Measurements from ENCODE around the gene TRIOBP. TPM values are rescaled to one million over a fixed set of nuclear protein-coding genes. Genes with fewer than 3 reads are reported as not detected.

Gene TRIOBP
- total and polyA plus RNA-seq, 2 of the 13 experiments (the other 11 are each of a cell fraction or from before 2014, with no cell fraction given): 6.1 to 15.4 TPM

DNA sequence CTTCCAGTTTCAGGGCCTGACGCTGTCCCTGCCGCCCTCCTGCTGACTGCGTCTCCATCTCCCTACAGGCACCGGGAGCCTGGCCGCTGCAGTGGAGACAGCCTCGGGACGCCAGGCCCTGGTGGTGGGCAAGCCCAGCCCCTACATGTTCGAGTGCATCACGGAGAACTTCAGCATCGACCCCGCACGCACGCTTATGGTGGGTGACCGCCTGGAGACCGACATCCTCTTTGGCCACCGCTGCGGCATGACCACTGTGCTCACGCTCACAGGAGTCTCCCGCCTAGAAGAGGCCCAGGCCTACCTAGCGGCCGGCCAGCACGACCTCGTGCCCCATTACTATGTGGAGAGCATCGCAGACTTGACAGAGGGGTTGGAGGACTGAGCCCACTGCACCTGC lies 31.4 kb upstream of the TRIOBP start:
- H3K79me2 ChIP-seq (ENCODE audit: insufficient read depth, low read length): peaks cover 44% of the 10 kb centered on the region
- intact Hi-C loops (cut with micrococcal nuclease; ENCODE audit: unreplicated experiment) (no loop called here), in situ Hi-C loops (cut with HindIII; ENCODE audit: extremely low pct_ligation_motif_present, low pct_unique_long_range_greater_than_20kb) (no loop called here)
- H2AFZ ChIP-seq (ENCODE audit: low read length): no peak overlapping the region
- 98% methylated on average over 20 of the region's 24 CpGs for WGBS (ENCODE audit: low lambda C conversion rate)
- H3K27me3 ChIP-seq (ENCODE audit: control insufficient read depth in 1 of 2, insufficient read depth in 2 of 2, low read length in 2 of 2): no peaks in the 10 kb centered on the region; a peak in 1 of 5 replicates
- ChIA-PET CTCF (ENCODE audit: low intra/inter-chr PET ratio, low total read pairs) (no interaction called here), POLR2A (interaction anchor here (1.4 to 11.2 kb wide), 3 partner anchors 16 to 28 kb away, joined by 3 to 242 read pairs (median 3); partner anchors contain the start of gene SH3BP1)
- H3K9me3 ChIP-seq (ENCODE audit: low read length): no peaks in the 10 kb centered on the region
- no peak overlapping the region for H3K4me3 ChIP-seq (replicated peaks in 1 of 3; ENCODE audit: insufficient read depth in 1 of 3, low read depth in 2 of 3, low read length in 3 of 3)
- ATAC-seq (no peak), FAIRE-seq (no peak), DNase-seq (ENCODE audit: low spot score) (no peak)
- H3K27ac ChIP-seq (ENCODE audit: extremely low read length, insufficient read depth, low read length): no peak overlapping the region
- H3K4me1 ChIP-seq (ENCODE audit: insufficient read depth, low read length): peaks cover 61% of the 10 kb centered on the region
- no peak overlapping the region for H3K9ac ChIP-seq (ENCODE audit: insufficient read depth, low read depth, low read length)
- no TSS peak for BruUV-seq (replicated peaks)
- peaks cover 49% of the 10 kb centered on the region for H4K20me1 ChIP-seq (ENCODE audit: insufficient read depth, low read length)
- H3K4me2 ChIP-seq (ENCODE audit: low read depth, low read length): no peak overlapping the region
- peaks cover 17 to 29% of the 10 kb centered on the region in 2 experiments for H3K36me3 ChIP-seq (replicated peaks in 1 of 2; ENCODE audit: control insufficient read depth in 1 of 2, insufficient read depth in 2 of 2, low read length in 2 of 2)
- TF ChIP-seq MATR3 (CRISPR knock-in tag; IDR thresholded peaks at IDR 0.05) (no peak), ZBTB1 (CRISPR knock-in tag; IDR thresholded peaks at IDR 0.05; ENCODE audit: borderline replicate concordance) (no peak), ZBTB38 (CRISPR knock-in tag; IDR thresholded peaks at IDR 0.05) (0 out of 2 replicates have a peak, but pooled peaks have one; percentile 23), AHR (CRISPR knock-in tag; IDR thresholded peaks at IDR 0.05) (no peak), AGO2 (optimal IDR thresholded peaks at IDR 0.05; ENCODE audit: low read depth, low read length) (peak; percentile 89), BCL6 (CRISPR knock-in tag; IDR thresholded peaks at IDR 0.05) (no peak), AKAP8 (CRISPR knock-in tag; IDR thresholded peaks at IDR 0.05) (0 out of 2 replicates have a peak, but pooled peaks have one; percentile 37), MZF1 (CRISPR knock-in tag; IDR thresholded peaks at IDR 0.05; ENCODE audit: borderline replicate concordance) (no peak), ZNF616 (CRISPR knock-in tag; IDR thresholded peaks at IDR 0.05; ENCODE audit: low read depth) (no peak), ZNF335 (CRISPR knock-in tag; IDR thresholded peaks at IDR 0.05) (no peak), ZNF251 (CRISPR knock-in tag; IDR thresholded peaks at IDR 0.05) (no peak), KDM5A (IDR thresholded peaks at IDR 0.05; ENCODE audit: borderline replicate concordance, low read length) (no peak), YEATS4 (CRISPR knock-in tag; IDR thresholded peaks at IDR 0.05; ENCODE audit: borderline replicate concordance) (no peak), ZNF333 (CRISPR knock-in tag; IDR thresholded peaks at IDR 0.05; ENCODE audit: borderline replicate concordance) (no peak), ZNF3 (CRISPR knock-in tag; IDR thresholded peaks at IDR 0.05) (no peak), PRMT3 (CRISPR knock-in tag; IDR thresholded peaks at IDR 0.05; ENCODE audit: borderline replicate concordance, low read depth) (no peak)
- TF ChIP-seq, protein P1, sequence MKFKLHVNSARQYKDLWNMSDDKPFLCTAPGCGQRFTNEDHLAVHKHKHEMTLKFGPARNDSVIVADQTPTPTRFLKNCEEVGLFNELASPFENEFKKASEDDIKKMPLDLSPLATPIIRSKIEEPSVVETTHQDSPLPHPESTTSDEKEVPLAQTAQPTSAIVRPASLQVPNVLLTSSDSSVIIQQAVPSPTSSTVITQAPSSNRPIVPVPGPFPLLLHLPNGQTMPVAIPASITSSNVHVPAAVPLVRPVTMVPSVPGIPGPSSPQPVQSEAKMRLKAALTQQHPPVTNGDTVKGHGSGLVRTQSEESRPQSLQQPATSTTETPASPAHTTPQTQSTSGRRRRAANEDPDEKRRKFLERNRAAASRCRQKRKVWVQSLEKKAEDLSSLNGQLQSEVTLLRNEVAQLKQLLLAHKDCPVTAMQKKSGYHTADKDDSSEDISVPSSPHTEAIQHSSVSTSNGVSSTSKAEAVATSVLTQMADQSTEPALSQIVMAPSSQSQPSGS (CRISPR knock-in tag; IDR thresholded peaks at IDR 0.05): no peak
- TF ChIP-seq, protein P2, sequence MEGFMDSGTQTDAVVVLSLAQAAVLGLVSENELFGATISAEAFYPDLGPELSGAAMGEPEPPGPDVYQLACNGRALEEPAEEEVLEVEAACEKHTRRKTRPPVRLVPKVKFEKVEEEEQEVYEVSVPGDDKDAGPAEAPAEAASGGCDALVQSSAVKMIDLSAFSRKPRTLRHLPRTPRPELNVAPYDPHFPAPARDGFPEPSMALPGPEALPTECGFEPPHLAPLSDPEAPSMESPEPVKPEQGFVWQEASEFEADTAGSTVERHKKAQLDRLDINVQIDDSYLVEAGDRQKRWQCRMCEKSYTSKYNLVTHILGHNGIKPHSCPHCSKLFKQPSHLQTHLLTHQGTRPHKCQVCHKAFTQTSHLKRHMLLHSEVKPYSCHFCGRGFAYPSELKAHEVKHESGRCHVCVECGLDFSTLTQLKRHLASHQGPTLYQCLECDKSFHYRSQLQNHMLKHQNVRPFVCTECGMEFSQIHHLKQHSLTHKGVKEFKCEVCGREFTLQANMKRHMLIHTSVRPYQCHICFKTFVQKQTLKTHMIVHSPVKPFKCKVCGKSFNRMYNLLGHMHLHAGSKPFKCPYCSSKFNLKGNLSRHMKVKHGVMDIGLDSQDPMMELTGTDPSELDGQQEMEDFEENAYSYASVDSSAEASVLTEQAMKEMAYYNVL (CRISPR knock-in tag; IDR thresholded peaks at IDR 0.05; ENCODE audit: borderline replicate concordance): no peak
- TF ChIP-seq, protein P3, sequence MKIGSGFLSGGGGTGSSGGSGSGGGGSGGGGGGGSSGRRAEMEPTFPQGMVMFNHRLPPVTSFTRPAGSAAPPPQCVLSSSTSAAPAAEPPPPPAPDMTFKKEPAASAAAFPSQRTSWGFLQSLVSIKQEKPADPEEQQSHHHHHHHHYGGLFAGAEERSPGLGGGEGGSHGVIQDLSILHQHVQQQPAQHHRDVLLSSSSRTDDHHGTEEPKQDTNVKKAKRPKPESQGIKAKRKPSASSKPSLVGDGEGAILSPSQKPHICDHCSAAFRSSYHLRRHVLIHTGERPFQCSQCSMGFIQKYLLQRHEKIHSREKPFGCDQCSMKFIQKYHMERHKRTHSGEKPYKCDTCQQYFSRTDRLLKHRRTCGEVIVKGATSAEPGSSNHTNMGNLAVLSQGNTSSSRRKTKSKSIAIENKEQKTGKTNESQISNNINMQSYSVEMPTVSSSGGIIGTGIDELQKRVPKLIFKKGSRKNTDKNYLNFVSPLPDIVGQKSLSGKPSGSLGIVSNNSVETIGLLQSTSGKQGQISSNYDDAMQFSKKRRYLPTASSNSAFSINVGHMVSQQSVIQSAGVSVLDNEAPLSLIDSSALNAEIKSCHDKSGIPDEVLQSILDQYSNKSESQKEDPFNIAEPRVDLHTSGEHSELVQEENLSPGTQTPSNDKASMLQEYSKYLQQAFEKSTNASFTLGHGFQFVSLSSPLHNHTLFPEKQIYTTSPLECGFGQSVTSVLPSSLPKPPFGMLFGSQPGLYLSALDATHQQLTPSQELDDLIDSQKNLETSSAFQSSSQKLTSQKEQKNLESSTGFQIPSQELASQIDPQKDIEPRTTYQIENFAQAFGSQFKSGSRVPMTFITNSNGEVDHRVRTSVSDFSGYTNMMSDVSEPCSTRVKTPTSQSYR (CRISPR knock-in tag; IDR thresholded peaks at IDR 0.05; ENCODE audit: borderline replicate concordance): no peak
- TF ChIP-seq, protein P4, sequence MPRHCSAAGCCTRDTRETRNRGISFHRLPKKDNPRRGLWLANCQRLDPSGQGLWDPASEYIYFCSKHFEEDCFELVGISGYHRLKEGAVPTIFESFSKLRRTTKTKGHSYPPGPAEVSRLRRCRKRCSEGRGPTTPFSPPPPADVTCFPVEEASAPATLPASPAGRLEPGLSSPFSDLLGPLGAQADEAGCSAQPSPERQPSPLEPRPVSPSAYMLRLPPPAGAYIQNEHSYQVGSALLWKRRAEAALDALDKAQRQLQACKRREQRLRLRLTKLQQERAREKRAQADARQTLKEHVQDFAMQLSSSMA (CRISPR knock-in tag; IDR thresholded peaks at IDR 0.05): no peak
